ENCODE results near the gene S1PR3.

S1PR3 gene

DNA sequence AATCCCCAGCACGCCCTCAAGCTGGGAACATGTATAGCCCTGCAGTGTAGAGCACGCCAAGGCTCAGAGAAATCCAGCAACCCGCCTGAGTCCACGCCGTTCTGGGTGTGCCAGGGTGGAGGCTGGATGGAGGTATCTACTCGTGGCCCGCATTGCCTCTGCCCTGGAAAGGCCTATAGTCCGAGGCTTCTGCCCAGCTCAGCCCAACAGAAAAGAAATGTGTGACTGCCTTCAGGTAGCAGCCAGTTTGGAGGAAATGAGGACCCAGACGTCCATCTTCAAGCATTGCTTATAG lies 18.2 kb downstream of the S1PR3 start:
- no peak for DNase-seq (ENCODE audit: low spot score)

DNA sequence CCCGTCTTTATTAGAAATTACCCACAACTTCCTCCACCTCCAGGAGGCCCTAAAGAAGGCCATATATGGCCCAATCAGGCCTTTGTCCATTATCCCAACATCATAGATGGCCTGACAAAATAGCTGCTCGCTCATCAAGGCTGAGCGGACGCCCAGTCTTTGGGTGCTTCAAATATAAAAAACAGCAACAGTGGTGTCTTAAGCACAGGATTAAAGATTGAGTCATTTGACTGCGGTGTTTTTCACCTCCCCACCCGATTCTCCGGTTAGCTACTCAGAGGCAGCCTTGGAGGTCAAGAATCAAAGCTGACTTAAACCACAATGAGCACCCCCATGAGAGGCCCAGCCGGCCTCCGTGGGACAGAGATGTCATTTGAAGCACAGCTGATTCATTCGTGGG lies 18.8 kb downstream of the S1PR3 start:
- DNase-seq (ENCODE audit: low spot score): no peak

DNA sequence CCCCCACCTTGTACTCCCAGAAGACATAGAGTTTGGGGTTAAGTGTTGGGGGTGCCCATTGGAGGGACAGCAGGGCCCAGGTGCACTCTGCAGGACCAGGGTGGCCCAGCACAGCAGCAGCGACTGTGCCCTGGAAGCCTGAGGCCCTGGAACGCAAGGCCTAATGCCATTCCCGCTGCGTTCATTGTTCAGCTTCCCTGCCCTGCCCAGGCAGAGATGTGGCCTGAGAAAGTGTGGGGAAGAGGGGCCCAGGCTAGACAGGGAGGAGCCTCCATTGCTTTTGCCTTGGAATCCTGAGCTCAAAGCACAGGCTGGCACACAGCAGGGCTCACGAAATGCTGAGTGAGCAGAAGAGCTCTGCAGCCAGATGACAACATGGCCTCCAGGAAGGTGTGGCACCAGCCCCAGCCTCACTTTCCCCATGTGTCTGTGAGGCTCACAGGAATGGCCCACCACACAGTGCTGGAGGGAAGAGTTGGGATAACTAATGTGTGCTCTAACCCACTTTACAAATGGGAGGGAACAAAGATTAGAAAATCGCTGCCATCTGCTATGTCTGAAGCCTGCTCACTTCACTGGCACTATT lies 19.4 kb downstream of the S1PR3 start:
- DNase-seq (ENCODE audit: low spot score): no peak

DNA sequence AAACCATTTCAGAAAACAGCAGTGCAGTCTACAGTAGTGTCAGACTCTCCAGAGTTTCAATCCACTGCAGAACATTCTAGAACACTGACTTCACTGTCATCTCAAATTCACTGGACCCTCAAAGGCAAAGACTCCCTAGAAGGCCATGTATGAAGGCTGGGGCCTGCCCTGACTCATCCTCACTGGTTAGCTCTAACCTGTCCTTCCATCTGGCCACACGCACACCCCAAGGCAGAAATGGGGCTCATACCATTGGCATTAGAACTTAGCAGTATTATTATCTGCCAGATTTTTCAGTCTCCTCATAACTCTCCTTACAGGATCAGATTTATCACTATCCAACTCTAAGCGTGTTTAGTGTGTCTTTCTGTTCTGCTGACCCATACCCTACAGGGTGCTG lies 20.4 kb downstream of the S1PR3 start:
- DNase-seq (ENCODE audit: low spot score): no peak

DNA sequence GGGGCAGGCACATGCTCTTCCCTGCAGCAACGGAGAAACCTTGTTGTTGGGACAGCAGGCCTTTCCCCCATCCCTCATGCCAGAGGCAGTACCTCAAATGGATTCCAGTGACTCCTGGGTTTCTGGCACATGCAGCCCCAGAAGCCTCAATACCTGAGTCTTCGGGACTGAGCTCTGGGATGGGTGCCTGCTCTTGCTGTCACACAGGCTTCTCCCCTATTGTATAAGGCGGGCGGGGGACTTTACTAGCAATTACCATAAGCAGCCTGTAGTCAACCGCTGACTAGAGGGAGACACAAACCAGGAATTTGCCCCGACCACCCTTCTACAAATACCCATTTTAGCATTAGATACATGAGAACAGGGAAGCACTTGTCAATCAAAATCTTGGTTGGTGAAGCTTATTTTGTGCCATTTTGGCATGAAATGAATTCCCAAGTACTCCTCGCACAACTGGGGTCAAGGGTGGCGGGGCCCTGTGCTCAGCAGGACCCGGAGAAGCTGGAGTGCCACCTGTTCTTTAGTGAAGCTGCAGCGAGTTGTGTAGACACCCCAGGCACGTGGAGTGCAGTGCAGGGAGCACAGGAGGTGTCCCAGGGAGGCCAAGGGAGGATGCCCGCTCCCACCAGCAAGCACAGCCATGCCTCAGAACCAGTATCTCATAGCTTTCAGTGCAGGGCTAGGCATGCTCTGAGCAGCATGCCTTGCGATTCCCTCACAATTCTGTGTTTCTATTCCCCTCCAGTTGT lies 21.2 kb downstream of the S1PR3 start:
- no peak for DNase-seq (ENCODE audit: low spot score)

DNA sequence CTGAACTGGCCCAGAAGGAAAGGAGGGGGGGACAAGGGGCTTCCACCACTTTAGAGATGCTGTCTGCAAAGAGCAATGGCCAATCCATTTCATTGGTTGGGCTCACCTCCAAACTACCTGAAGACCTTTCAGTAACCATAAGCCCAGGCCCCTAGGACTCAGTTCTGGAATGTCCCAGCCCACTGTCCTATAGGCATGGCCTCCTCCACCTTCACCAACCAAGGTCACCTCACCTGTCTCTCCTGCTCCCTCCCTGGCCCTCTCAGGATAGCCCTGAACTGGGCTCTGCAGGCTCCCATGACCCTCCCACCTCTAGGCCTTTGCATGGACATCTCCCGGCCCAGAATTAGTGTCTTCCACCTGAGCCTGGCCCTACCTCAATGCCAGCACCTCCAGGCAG lies 22.4 kb downstream of the S1PR3 start:
- no peak for DNase-seq (ENCODE audit: low spot score)

DNA sequence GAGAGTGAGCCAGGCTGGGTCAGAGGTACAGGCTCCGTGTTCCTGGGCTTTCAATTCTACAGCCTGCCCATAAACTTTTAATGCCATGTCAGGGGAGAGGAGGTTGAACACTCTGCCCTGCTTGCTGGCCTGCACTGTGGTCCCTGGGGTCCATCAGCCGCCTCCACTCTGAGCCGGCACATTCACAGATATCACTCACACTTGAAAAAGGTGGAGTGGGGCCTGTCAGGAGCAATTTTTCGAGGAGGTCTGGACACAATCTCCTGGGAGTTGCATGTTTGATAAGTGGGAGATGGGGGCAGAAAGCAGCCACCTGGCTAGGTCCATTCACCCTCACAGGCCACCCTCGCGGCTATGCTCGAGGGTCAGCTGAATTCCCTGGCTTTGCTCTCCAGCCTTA lies 22.9 kb downstream of the S1PR3 start:
- no peak for DNase-seq (ENCODE audit: low spot score)

DNA sequence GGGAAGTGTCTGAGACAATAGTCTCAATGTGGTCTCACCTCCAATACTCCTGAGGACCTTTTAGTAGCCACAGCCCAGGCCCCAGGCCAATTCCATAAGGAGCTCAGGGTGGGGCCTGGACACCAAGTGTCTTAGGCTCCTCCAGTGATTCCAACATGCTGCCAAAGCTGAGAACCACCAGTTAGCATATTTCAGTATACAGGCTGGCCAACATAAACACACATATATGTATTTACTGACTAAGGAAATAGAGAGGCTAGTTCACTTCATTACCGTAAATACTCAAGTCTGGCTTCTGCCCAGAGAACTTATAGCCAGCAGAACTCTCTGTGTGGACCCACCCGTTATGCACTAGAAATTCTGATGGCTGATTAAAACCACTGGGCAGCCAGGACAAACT lies 24.1 kb downstream of the S1PR3 start:
- no peak for DNase-seq (ENCODE audit: low spot score)

DNA sequence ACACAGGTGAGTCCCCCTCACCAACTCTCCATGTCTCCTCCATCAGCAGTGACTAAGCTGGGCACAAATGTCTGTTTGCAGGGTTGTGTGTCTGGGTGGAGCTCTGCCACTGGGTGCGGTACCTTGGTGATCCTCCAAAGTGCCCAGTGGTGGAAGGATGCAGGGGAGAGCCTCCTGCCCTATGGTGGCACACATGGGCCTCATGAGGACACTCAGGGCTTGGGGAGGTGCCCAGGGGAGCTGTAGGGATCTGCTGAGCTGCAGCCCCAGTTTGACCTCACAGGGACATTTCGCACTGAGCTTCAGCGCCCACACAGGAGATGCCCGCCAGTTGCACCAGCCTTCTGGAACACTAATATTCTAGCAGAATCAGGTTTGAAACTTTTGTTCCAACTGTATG lies 29.5 kb downstream of the S1PR3 start:
- DNase-seq (ENCODE audit: low spot score): no peak

DNA sequence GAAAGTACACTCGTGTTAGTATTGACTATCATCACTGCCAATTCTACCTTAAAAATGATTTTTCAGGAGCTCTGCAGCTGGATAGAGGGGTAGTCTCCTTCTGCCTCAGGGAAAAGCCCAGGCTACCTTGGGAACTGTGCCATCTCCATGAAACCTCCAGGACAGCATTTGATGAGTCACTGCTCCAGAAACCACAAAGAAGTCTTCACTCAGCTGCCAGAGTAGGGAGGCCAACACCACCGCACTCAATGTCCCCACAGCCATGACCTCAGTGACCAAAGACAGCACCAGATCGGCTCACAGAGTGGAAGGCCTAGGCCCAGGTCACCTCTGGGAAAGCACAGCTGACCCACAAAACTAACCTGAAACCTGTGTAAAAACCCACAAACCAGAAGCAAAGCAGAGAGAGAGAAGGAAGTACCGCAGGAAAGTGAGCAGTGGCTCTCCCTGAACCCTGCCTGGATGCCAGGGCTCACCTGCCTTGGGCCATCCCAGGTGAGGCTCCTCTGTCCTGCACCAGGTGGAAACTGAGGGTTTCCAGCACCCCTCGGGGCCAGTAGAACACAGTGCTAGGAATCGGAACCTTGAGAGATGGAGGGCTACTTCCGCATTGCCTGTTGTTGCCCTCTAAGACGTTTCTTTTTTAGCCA lies 30.0 kb downstream of the S1PR3 start:
- DNase-seq (ENCODE audit: low spot score): no peak

DNA sequence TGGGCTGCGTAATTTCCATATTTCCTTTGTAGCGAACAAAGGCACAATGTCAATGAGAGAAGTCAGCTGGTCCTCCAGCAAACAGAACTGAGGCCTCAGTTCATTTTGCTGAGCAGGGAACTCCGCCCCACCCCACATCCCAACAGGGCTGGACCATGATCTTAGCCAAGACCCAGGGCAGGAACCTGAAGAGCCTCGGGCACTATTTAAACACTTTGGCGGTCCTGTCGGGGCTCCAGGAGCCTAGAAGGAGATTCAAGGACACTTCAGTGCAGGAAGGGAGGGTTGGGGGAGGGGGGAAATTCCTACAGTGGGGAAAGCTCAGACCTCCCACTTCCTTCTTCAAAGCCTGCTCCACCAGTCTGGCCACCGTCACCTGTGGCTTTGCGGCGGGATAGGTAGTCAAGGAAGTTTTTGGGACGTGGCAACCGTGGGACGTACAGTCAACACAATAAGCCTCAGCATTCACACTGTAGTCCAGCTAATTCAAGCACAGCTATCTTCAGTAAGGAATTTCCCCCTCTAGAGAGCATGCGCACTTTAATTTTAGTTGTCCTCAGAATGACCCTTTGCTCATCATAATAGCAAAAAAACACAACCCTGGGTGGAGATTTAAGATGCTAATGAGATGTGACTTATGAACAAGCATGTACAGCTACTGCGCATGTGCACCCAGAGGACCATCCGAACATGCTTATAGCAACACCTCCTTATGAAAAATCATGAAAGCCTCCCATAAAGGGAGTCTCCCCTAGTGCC lies 30.9 kb downstream of the S1PR3 start:
- DNase-seq (ENCODE audit: low spot score): no peak

DNA sequence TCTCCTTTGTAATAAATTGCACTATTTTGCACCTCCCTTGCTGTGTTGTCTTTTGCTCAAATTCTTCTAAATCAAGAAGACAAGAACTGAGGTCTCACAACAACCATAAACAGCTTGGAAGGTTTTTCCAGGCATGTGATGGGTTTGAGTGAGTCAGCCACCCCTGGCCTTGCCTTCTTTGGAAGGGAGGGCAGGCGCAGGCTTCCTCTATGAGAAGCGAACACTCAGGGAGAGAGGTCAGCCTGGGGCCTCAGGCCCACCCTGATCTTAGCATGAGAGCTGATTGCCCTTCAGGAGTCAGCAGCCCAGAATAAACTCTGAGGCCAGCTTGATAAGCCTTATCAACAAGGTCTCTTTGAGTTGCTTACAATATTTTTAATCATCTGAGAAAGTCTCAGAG lies 31.6 kb downstream of the S1PR3 start:
- no peak for DNase-seq (ENCODE audit: low spot score)

DNA sequence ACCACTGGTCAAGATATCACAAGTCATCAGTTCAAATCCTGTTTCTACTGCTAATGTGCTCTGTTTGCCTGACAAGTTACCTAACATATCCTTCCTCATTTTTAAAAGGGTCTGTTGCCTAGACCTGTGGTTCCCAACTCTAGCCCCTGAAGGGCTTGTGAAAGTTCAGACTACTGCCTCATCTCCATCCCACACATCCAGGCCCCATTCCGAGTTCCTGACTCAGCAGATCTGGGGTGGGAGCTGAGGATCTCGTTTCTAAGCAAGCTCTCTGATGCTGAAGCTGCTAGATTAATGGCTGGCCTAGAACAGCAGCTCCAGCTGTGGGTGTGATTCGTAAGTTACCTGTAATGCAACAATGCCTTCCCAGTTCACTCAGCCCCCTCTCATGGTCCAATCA lies 32.5 kb downstream of the S1PR3 start:
- no peak for DNase-seq (ENCODE audit: low spot score)

DNA sequence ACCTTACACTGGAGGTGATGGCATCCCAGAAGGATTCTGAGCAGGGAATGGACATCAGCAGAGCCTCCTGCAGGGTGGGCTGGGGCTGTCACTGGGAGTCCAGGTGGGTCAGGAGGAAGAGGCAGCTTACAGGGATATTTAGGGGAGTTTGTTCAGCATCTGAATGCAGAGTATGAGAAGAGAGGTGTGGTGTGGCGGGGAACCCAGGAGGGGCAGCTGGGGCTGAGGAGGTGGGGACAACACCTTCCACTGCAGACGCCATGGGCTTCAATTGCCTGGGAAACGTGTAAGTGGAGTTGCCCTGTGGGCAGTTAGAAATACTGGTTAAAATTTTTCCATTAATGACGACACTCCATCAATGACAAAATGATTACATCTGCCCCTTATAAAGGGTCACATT lies 33.5 kb downstream of the S1PR3 start:
- no peak for DNase-seq (ENCODE audit: low spot score)

DNA sequence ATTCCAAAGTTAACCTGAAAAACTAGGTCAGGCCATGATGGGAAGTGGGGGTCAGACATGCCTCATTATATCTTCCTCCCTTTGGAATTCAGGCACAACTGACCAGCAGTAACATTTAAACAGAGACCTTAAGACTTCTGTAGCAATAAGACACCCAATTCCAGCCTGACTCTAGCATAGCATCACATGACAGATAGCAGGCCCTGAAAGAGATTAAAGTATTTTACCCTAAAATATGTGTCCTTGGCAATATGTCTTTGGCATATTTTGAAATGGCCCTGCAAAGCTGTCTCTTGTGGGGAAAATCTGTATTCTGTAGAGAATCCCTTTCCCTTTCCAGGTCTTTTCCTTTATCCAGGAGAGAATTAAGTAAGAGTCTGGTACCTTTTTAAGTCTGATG lies 34.3 kb downstream of the S1PR3 start:
- DNase-seq (ENCODE audit: low spot score): no peak

DNA sequence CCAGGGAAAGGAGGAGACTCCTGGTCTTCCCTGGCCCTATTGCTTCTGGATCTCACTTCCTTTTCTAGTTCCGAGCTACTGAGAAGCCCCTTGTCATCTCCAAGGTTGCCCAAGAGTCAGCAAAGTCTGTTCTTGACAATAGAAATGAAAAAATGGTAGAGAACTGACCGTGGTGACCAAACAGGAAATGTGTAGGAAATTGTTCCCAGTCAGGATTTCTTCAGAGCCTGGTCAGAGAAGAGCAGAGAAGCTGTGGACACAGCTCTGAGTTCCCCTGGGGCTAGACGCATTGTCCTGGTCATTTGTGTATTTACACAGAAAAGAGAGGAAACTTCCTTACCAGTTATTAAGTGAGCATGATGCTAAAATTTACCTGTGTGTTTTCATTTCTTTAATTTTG lies 35.6 kb downstream of the S1PR3 start:
- no peak for DNase-seq (ENCODE audit: low spot score)

DNA sequence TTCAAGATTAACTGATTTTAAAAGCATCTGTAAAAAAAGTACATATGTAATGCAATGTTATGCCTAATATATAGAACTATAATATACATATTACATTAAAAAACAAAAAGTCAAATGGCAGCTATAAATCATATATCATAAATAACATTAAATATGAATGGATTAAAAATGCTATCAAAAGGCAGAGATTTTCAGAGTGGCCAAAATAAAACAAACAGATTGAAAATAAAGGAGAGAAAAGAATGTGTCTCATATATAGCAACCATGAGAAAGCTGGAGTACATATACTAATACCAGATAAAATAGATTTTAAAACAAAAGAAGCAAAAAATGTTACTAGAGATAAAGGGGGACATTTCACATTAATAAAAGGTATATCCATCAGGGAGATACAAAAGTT lies 38.5 kb downstream of the S1PR3 start:
- no peak for DNase-seq (ENCODE audit: low spot score)

DNA sequence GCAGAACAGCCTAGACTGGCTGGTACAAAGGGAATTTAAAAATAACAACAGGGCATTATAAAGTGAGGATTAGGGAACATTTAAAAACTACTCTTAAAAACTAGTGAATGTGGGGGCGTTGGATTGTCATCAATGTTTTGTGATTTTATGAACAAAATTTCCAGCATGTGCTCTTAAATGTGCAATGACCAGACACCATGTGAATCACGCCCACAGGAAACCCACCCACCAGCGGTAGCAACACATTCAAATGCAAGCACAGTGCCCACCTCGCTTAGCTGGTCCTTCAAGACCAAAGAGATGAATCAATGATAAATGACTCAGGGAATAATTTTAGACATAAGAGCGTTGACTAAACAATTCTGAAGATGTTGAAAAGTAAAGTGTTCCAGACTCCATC lies 40.9 kb downstream of the S1PR3 start:
- DNase-seq (ENCODE audit: low spot score): no peak

DNA sequence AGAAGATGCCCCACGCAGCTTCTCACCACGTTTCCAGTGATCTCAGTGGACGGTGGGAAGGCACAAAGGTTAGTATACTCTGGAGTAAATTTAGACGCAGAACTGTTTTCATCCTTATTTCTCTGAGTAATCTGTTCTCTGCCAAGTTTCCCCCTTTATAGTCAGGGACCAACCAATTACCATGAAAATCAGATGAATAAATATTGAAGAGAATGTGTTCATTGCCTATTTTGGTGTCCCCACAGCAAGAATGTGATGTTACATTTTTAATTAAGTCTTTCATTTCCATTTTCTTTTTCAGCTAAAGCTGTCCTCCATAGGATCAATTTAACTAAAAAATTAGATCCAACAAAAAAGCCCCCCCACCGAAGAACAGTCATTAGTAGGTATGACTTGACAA lies 41.4 kb downstream of the S1PR3 start:
- DNase-seq (ENCODE audit: low spot score): no peak

DNA sequence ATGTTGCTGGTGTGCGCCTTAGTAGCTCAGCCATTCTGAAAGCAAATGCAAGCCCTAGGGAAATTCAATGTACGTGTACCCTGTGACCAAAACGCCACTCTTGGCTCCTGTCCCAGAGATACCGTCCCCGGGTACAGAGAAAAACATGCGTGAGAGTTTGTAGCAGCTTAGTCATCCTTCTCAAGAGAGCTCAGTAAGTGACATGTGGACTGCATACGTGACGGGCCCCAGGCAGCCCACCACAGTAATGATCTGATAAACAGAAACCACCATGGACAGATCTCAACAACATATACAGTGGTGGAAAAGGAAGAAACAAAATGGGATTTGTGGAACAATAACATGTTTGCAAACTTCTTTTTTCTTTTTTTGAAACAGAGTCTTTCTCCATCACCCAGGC lies 45.1 kb downstream of the S1PR3 start:
- DNase-seq (ENCODE audit: low spot score): no peak

DNA sequence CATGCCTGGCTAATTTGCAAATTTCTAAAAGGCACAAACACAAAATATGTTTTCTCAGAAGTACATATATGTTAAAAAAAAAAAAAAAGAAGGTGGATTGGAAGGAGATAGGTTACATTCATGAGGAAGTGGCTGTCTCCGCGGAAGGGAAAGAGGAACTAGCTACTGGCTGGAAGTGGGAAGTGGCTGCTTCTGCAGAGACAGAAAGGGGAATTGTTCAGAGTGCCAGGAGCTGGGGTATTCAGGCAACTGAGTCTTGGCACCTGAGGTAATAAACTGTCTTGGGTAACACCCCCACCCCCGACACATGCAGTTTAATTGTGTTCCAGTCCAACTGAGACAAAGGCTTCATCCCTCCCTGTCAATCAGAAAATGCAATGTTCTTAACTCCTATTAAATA lies 45.6 kb downstream of the S1PR3 start:
- DNase-seq (ENCODE audit: low spot score): no peak

DNA sequence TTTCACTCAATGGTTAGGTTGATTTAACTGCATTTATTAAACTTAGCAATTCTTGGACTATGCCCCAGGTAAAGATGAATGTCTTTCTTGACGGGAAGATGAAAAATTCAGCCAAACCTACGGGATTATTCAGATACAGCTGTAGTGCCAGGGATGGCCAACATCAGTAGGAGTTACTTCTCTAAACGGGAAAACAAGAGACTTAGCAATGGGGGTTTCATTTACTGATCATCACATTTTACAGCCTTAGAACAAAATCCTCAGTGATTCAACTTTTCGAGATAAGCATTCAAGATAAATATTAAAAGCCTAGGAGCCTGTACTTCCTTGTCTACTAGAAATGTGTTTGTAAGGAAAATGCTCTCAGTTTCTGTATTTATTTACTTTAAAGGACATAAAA lies 46.1 kb downstream of the S1PR3 start:
- no peak for DNase-seq (ENCODE audit: low spot score)

DNA sequence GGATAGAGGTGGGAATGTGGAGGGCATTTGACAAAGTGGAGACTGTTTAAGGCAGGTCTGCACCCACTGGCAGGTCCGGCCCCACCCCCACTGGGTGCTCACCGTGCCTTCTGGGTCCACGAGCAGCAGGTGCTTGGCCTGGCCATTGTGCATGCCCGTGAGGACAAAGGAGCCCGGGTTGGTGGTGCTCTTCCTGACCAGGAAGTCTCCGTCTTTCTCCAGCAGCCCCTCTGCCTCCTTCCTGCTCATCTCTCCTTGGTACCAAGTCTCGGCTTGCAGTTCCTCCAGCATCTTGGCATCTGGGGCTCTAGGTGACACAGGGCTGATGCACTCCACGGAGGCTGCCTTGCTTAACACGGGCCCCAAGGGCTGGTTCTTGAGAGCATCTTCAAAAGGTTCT lies 46.6 kb downstream of the S1PR3 start:
- DNase-seq (ENCODE audit: low spot score): no peak

All from HuH-7 (cell line).